ENCODE data around the gene CPNE6. TPM values are rescaled to one million over a fixed set of nuclear protein-coding genes. Genes with fewer than 3 reads are reported as not detected.
A peak's percentile ranks its signal among the peaks of the same experiment; 100 is the strongest.

The CPNE6 gene
- total and polyA plus RNA-seq, 7 donors: 0.06 TPM; not detected in 6

DNA sequence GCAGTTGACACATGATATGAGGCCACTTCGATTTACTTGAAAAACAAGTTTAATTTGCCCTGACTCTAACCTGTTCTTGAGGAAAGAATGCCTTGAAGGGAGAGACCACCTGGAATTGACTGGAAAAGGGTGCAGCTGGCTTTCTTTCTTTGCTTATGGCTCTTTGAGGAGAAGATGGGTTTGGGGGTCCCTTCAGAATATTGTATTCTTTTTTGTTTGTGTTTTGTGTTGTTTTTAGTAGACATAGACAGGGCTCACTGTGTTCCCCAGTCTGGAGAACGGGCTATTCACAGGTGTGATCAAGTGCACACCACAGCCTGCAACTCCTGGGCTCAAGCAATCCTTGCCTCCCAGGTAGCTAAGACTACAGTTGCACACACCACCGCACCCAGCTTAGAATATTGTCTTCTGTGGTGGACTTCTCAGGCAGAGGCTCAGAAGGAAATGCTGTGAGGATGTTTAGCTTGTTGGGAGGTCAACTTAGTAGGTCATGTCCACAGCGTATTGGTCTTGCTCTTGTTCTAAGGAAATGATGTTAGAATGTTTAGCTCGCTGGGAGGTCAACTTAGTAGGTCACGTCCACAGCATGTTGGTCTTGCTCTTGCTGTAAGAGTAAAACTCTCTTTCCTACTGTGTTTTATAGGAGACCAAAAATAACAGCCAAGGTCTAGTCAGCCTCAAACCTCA, 44.9 kb downstream of the CPNE6 start:
- DNase-seq (no peak), ATAC-seq (no peak)
- WGBS, 3 donors: 80 to 86% (median 85%) methylated on average over 6 of the region's 6 CpGs
- TF ChIP-seq, protein P1, sequence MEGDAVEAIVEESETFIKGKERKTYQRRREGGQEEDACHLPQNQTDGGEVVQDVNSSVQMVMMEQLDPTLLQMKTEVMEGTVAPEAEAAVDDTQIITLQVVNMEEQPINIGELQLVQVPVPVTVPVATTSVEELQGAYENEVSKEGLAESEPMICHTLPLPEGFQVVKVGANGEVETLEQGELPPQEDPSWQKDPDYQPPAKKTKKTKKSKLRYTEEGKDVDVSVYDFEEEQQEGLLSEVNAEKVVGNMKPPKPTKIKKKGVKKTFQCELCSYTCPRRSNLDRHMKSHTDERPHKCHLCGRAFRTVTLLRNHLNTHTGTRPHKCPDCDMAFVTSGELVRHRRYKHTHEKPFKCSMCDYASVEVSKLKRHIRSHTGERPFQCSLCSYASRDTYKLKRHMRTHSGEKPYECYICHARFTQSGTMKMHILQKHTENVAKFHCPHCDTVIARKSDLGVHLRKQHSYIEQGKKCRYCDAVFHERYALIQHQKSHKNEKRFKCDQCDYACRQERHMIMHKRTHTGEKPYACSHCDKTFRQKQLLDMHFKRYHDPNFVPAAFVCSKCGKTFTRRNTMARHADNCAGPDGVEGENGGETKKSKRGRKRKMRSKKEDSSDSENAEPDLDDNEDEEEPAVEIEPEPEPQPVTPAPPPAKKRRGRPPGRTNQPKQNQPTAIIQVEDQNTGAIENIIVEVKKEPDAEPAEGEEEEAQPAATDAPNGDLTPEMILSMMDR (IDR thresholded peaks at IDR 0.05): no peak
- intact Hi-C loops (cut with DNase I): no loop called here
- Histone ChIP-seq H3K4me1 (peaks cover 15% of the 10 kb centered on the region), H3K9me3 (no peaks in the 10 kb centered on the region), H3K4me3 (peak overlapping the region; percentile 80), H3K36me3 (ENCODE audit: insufficient read depth in 1 of 2, low read depth in 1 of 2) (peaks cover 3 to 49% of the 10 kb centered on the region in 2 donors), H3K27me3 (ENCODE audit: insufficient read depth in 3 of 3, low read length in 2 of 3) (no peaks in the 10 kb centered on the region), H3K27ac (no peak overlapping the region)

GRCh38 chr14:24117179-24117578, 45.8 kb downstream of the CPNE6 start:
- no peak for DNase-seq
- Histone ChIP-seq H3K27ac (no peak overlapping the region), H3K4me1 (peaks cover 15% of the 10 kb centered on the region), H3K36me3 (ENCODE audit: insufficient read depth in 1 of 2, low read depth in 1 of 2) (peaks cover 4 to 58% of the 10 kb centered on the region in 2 donors), H3K27me3 (ENCODE audit: insufficient read depth in 3 of 3, low read length in 2 of 3) (no peaks in the 10 kb centered on the region), H3K9me3 (no peaks in the 10 kb centered on the region), H3K4me3 (no peak overlapping the region)
- WGBS, 3 donors: 78 to 91% (median 79%) methylated on average over 6 of the region's 6 CpGs
- TF ChIP-seq, protein P1 (IDR thresholded peaks at IDR 0.05): no peak
- intact Hi-C loops (cut with DNase I): no loop called here
- ATAC-seq: no peak

- peaks cover 15% of the 10 kb centered on the region for H3K4me1 ChIP-seq
- TF ChIP-seq, protein P1 (IDR thresholded peaks at IDR 0.05): no peak
- H3K27me3 ChIP-seq (ENCODE audit: insufficient read depth in 3 of 3, low read length in 2 of 3): no peaks in the 10 kb centered on the region
- WGBS, 3 donors: 95 to 96% (median 96%) methylated on average over 6 of the region's 6 CpGs
- no peak for DNase-seq
- ATAC-seq: no peak
- peaks cover 4 to 81% of the 10 kb centered on the region in 2 donors for H3K36me3 ChIP-seq (ENCODE audit: insufficient read depth in 1 of 2, low read depth in 1 of 2)
- intact Hi-C loops (cut with DNase I): no loop called here
- H3K9me3 ChIP-seq: no peaks in the 10 kb centered on the region
- no peak overlapping the region for H3K4me3 ChIP-seq
- no peak overlapping the region for H3K27ac ChIP-seq
Measured at GRCh38 chr14:24119691-24120090, 48.3 kb downstream of the CPNE6 start.

- TF ChIP-seq, protein P1 (IDR thresholded peaks at IDR 0.05): no peak
- no peak overlapping the region for H3K27ac ChIP-seq
- H3K4me1 ChIP-seq: peaks cover 6% of the 10 kb centered on the region
- DNase-seq: no peak
- WGBS, 3 donors: 92 to 94% (median 94%) methylated on average over 8 of the region's 8 CpGs
- H3K4me3 ChIP-seq: no peak overlapping the region
- no peaks in the 10 kb centered on the region for H3K27me3 ChIP-seq (ENCODE audit: insufficient read depth in 3 of 3, low read length in 2 of 3)
- H3K36me3 ChIP-seq (ENCODE audit: insufficient read depth in 1 of 2, low read depth in 1 of 2): peaks cover 4 to 81% of the 10 kb centered on the region in 2 donors
- intact Hi-C loops (cut with DNase I): no loop called here
- no peak for ATAC-seq
- H3K9me3 ChIP-seq: no peaks in the 10 kb centered on the region
Measured at GRCh38 chr14:24121210-24121609, 49.8 kb downstream of the CPNE6 start.

GRCh38 chr14:24122416-24122815, 51.1 kb downstream of the CPNE6 start:
- peak in 1 of 4 donors; percentile 9 for ATAC-seq
- Histone ChIP-seq H3K36me3 (ENCODE audit: insufficient read depth in 1 of 2, low read depth in 1 of 2) (peaks cover 4 to 70% of the 10 kb centered on the region in 2 donors), H3K4me1 (no peaks in the 10 kb centered on the region), H3K4me3 (no peak overlapping the region), H3K9me3 (no peaks in the 10 kb centered on the region), H3K27ac (no peak overlapping the region), H3K27me3 (ENCODE audit: insufficient read depth in 3 of 3, low read length in 2 of 3) (no peaks in the 10 kb centered on the region)
- TF ChIP-seq, protein P1 (IDR thresholded peaks at IDR 0.05): no peak
- intact Hi-C loops (cut with DNase I): no loop called here
- no peak for DNase-seq
- 90 to 100% (median 94%) methylated on average over 4 of the region's 4 CpGs for WGBS, 3 donors

Data from psoas muscle (tissue), 8 donors.